Astrocyte (in vitro differentiated cells and primary cell): ENCODE results near the gene DTNB.

Experiments
- CTCF ChIP-seq: IDR thresholded peaks from 2 replicates; pipeline ENCODE4 v1.5.1; 2011; ENCODE audit warnings: low read depth, mild to moderate bottlenecking, inconsistent platforms, low read length, moderate library complexity; ENCODE audit not compliant: insufficient read depth
- EZH2 ChIP-seq: IDR thresholded peaks from 2 replicates; pipeline ENCODE4 v1.6.1; 2012; ENCODE audit warnings: mild to moderate bottlenecking, low read length, inconsistent platforms; ENCODE audit not compliant: insufficient read depth

GRCh38 chr2:25576596-25576995 lies 96.8 kb downstream of the DTNB start:
- TF ChIP-seq CTCF (no peak), EZH2 (no peak)
